ENCODE data around the gene ARHGAP29. TPM values are rescaled to one million over a fixed set of nuclear protein-coding genes. Genes with fewer than 3 reads are reported as not detected.

ARHGAP29 gene
- polyA plus RNA-seq, 1 donor (not counting 4 experiments of a cell fraction or from before 2014, with no cell fraction given), result 79.7 TPM

DNA sequence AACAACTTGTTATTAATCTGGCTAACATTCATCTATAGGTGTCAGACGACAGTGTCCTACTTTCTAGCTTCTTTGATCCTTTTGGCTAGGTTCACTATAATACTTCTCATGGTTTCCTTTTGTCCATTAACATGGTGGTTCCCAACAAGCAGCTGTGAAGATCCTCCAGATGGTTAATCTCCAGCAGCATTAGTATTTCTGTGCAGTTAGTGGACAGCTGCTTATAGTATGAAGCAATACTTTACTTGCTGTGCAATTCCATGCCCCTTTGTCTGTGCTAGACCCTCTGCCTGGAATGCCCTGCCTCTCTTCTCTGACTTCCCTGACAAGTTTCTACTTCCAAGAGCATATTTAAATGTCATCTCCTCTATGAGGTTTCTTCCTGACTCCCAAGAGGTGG, 41.7 kb upstream of the ARHGAP29 start:
- FAIRE-seq (no peak), DNase-seq (ENCODE audit: low read depth, low spot score) (no peak)
- H3K4me1 ChIP-seq (ENCODE audit: control insufficient read depth, extremely low read depth, insufficient read depth, low read length), result peaks cover 3% of the 10 kb centered on the region
- no peaks in the 10 kb centered on the region for H3K9me3 ChIP-seq (ENCODE audit: control insufficient read depth, low read depth, low read length)
- no peaks in the 10 kb centered on the region for H3K9me1 ChIP-seq (ENCODE audit: control insufficient read depth, extremely low read depth, insufficient read depth, low read length)
- H4K20me1 ChIP-seq (ENCODE audit: control insufficient read depth, extremely low read depth, insufficient read depth, low read length), result no peaks in the 10 kb centered on the region
- dilution Hi-C loops (cut with MboI; ENCODE audit: extremely low pct_ligation_motif_present, low sequenced_read_pairs), result no loop called here
- H2AFZ ChIP-seq (ENCODE audit: control insufficient read depth, low read length), result no peak overlapping the region
- no peak overlapping the region for H3K9ac ChIP-seq (ENCODE audit: control insufficient read depth, extremely low read depth, insufficient read depth, low read length)
- H3K4me3 ChIP-seq (ENCODE audit: control insufficient read depth in 2 of 3, extremely low read depth in 1 of 3, insufficient read depth in 2 of 3, low read depth in 1 of 3, low read length in 3 of 3), result no peak overlapping the region
- no peak overlapping the region for H3K4me2 ChIP-seq (ENCODE audit: control insufficient read depth, extremely low read depth, insufficient read depth, low read depth, low read length)
- no peaks in the 10 kb centered on the region for H3K36me3 ChIP-seq (ENCODE audit: control insufficient read depth in 2 of 2, extremely low read depth in 1 of 2, insufficient read depth in 2 of 2, low read length in 2 of 2)
- H3K27me3 ChIP-seq (ENCODE audit: control insufficient read depth, extremely low read depth, insufficient read depth, low read length), result no peaks in the 10 kb centered on the region
- TF ChIP-seq, protein P1, sequence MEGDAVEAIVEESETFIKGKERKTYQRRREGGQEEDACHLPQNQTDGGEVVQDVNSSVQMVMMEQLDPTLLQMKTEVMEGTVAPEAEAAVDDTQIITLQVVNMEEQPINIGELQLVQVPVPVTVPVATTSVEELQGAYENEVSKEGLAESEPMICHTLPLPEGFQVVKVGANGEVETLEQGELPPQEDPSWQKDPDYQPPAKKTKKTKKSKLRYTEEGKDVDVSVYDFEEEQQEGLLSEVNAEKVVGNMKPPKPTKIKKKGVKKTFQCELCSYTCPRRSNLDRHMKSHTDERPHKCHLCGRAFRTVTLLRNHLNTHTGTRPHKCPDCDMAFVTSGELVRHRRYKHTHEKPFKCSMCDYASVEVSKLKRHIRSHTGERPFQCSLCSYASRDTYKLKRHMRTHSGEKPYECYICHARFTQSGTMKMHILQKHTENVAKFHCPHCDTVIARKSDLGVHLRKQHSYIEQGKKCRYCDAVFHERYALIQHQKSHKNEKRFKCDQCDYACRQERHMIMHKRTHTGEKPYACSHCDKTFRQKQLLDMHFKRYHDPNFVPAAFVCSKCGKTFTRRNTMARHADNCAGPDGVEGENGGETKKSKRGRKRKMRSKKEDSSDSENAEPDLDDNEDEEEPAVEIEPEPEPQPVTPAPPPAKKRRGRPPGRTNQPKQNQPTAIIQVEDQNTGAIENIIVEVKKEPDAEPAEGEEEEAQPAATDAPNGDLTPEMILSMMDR (optimal IDR thresholded peaks at IDR 0.05 in 1 of 3, IDR thresholded peaks at IDR 0.05 in 1 of 3, conservative IDR thresholded peaks at IDR 0.05 in 1 of 3; ENCODE audit: extremely low read depth in 1 of 3, insufficient read depth in 2 of 3, low read length in 3 of 3), result no peak
- no peak for TF ChIP-seq EZH2 (IDR thresholded peaks at IDR 0.05; ENCODE audit: low read length)
- no peak overlapping the region for H3K27ac ChIP-seq (ENCODE audit: control insufficient read depth, insufficient read depth, low read length)
- no peaks in the 10 kb centered on the region for H3K79me2 ChIP-seq (ENCODE audit: control insufficient read depth, insufficient read depth, low read length)

DNA sequence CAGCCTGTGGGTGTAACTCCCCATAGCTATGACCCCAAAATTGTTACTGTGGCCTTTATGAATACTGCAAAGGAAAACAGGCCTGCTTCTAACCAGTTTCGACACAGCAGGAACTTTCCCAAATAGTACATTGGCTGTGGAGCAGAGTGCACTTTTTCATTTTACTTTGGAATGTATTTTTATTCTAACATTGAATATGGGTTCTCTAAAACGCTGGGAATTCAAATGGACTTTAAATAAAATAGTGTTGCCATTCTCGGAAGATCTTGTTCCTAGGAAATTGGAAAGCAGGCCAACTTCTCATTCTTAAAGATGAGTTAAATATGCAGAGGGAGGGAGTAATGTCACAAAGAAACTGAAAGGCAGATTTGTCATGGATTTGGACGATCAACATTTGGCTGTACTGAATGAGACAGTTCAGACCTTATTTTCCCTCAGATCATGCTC, 39.6 kb upstream of the ARHGAP29 start:
- no peaks in the 10 kb centered on the region for H4K20me1 ChIP-seq (ENCODE audit: control insufficient read depth, extremely low read depth, insufficient read depth, low read length)
- dilution Hi-C loops (cut with MboI; ENCODE audit: extremely low pct_ligation_motif_present, low sequenced_read_pairs), result no loop called here
- no peaks in the 10 kb centered on the region for H3K36me3 ChIP-seq (ENCODE audit: control insufficient read depth in 2 of 2, extremely low read depth in 1 of 2, insufficient read depth in 2 of 2, low read length in 2 of 2)
- H3K4me1 ChIP-seq (ENCODE audit: control insufficient read depth, extremely low read depth, insufficient read depth, low read length), result peaks cover 4% of the 10 kb centered on the region
- no peak for DNase-seq (ENCODE audit: low read depth, low spot score)
- H3K27me3 ChIP-seq (ENCODE audit: control insufficient read depth, extremely low read depth, insufficient read depth, low read length), result no peaks in the 10 kb centered on the region
- no peak overlapping the region for H3K4me3 ChIP-seq (ENCODE audit: control insufficient read depth in 2 of 3, extremely low read depth in 1 of 3, insufficient read depth in 2 of 3, low read depth in 1 of 3, low read length in 3 of 3)
- H3K9ac ChIP-seq (ENCODE audit: control insufficient read depth, extremely low read depth, insufficient read depth, low read length), result no peak overlapping the region
- H3K79me2 ChIP-seq (ENCODE audit: control insufficient read depth, insufficient read depth, low read length), result no peaks in the 10 kb centered on the region
- no peak overlapping the region for H3K27ac ChIP-seq (ENCODE audit: control insufficient read depth, insufficient read depth, low read length)
- H3K9me1 ChIP-seq (ENCODE audit: control insufficient read depth, extremely low read depth, insufficient read depth, low read length), result no peaks in the 10 kb centered on the region
- TF ChIP-seq, protein P1 (optimal IDR thresholded peaks at IDR 0.05 in 1 of 3, IDR thresholded peaks at IDR 0.05 in 1 of 3, conservative IDR thresholded peaks at IDR 0.05 in 1 of 3; ENCODE audit: extremely low read depth in 1 of 3, insufficient read depth in 2 of 3, low read length in 3 of 3), result no peak
- TF ChIP-seq EZH2 (IDR thresholded peaks at IDR 0.05; ENCODE audit: low read length), result no peak
- no peak overlapping the region for H3K4me2 ChIP-seq (ENCODE audit: control insufficient read depth, extremely low read depth, insufficient read depth, low read depth, low read length)
- no peak overlapping the region for H2AFZ ChIP-seq (ENCODE audit: control insufficient read depth, low read length)
- no peaks in the 10 kb centered on the region for H3K9me3 ChIP-seq (ENCODE audit: control insufficient read depth, low read depth, low read length)
- FAIRE-seq, result no peak

Data from keratinocyte (primary cell).